Amniotic stem cell (primary cell): Measurements from ENCODE around the gene DDX47.

ENCODE experiments used
- DNase-seq: peaks from one replicate; lab custom pipeline; 2025; lab: John Stamatoyannopoulos, UW

DDX47 gene

GRCh38 chr12:12813120-12814101 is at the start of gene DDX47:
Gene DDX47 (plus strand): TSS chr12:12813346. CDS start chr12:12813368, 22 bp downstream.
- DNase-seq, result peak; percentile 86

DNA sequence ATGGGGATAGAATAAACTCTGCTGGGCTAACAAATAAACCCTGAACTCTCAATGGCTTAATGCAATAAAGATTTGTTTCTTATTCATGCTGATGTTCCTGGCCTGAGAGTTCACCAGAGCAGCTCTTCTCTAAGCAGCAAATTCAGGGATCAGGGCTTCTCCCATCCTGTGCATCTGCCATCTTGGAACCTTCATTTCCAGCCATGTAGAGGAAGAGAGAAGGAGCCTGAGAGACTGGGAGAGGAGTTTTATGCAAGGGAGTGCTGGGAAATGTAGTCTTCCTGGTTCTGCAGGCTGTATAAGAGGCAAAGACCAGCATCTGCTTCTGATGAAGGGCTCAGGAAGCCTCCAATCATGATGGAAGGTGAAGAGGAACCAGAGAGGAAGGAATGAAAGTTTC is 48.3 kb upstream of the DDX47 start:
- no peak for DNase-seq

DNA sequence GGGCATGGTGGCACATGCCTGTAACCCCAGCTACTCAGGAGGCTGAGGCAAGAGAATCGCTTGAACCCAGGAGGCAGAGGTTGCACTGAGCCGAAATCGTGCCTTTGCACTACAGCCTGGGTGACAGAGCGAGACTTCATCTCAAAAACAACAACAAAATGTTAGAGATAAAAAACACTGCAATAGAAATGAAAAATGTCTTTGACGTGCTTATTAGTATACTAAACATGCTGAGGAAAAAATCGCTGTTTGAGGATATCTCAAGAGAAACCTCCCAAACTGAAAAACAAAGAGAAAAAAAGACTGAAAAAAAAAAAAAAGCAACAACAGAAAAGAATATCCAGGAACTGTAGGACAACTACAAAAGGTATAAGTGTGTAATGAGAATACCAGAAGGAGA is 42.9 kb upstream of the DDX47 start:
- DNase-seq, result no peak

GRCh38 chr12:12774791-12775190 is 38.4 kb upstream of the DDX47 start:
- DNase-seq, result no peak

- no peak for DNase-seq
These were observed 36.9 kb upstream of the DDX47 start for GRCh38 chr12:12776261-12776660.

GRCh38 chr12:12777092-12777491 is 36.1 kb upstream of the DDX47 start:
- no peak for DNase-seq

DNA sequence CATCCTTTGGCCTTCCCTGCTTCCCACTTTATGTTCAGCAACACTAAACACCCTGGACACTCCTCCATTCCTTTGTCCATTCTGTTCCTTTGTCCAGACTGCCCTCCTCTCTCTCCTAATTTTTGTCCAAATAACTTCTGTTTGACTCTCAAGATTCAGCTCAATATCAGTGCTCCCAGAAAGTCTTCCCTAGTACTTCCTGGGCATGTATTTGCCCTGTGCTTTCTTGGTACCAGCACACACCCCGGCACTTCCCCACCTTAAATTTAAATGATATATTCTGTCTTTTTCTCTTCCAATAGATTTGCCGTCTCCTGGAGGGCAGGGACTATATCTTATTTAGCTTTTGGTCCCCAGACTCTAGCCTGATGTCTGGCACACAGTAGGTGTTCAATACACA is 34.1 kb upstream of the DDX47 start:
- no peak for DNase-seq

DNA sequence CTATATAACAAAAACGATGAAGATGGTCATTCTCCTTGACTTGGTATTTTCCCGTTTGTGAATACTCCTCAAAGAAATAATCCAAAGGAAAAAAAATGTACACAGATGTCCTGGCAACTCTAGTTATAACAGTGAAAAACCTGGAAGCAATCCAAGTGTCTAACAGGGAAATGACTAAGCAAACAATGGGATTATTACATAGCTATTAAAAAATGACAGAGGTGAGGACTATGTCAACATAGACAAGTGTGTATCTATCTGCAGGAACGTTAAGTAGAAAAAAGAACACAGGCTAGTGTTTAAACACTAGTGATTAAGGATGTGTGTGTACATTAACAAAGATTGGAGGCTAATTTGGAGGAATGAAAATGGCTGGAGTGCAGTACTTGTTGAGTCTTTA is 33.6 kb upstream of the DDX47 start:
- DNase-seq, result no peak

DNA sequence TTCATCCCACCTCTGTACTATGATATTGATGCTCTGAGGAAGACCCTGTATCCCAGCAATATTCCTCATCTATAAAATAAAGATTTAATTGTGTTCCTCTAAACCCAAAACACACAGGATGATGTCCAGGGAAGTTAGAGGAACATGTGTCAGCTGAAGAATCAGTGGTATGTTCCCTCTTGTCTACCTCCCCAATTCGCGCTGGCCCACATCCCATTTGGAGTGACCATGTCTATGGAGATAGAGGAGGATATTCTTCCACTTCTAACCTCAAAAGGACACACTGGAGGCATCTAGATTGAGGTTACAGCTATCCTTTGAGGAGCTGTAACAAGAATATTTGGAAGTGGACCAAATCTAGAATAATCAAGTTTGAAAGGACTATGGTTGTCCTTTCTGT is 29.0 kb upstream of the DDX47 start:
- no peak for DNase-seq

GRCh38 chr12:12784911-12785814 is 28.0 kb upstream of the DDX47 start, which contains the start of gene APOLD1:
Gene APOLD1 (plus strand): TSS chr12:12785659. CDS start chr12:12785692, 33 bp downstream.
- DNase-seq, result no peak

DNA sequence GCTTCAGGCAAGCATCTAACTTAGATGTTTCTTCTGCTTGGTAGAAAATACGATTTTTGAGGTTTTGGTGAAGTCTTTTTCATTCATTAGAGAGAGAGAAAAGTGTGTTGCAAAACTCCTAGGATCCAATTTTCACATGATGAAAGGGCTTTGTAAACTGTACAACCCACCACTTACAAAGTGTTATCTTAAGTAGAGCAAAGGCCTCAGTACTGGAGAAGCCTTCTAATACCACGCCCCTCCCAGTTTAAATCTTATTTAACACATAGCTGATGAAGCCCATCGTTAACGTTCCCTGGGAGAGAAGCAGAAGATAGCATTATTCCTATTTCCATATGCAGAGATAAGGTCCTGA is 26.8 kb upstream of the DDX47 start:
- no peak for DNase-seq

DNA sequence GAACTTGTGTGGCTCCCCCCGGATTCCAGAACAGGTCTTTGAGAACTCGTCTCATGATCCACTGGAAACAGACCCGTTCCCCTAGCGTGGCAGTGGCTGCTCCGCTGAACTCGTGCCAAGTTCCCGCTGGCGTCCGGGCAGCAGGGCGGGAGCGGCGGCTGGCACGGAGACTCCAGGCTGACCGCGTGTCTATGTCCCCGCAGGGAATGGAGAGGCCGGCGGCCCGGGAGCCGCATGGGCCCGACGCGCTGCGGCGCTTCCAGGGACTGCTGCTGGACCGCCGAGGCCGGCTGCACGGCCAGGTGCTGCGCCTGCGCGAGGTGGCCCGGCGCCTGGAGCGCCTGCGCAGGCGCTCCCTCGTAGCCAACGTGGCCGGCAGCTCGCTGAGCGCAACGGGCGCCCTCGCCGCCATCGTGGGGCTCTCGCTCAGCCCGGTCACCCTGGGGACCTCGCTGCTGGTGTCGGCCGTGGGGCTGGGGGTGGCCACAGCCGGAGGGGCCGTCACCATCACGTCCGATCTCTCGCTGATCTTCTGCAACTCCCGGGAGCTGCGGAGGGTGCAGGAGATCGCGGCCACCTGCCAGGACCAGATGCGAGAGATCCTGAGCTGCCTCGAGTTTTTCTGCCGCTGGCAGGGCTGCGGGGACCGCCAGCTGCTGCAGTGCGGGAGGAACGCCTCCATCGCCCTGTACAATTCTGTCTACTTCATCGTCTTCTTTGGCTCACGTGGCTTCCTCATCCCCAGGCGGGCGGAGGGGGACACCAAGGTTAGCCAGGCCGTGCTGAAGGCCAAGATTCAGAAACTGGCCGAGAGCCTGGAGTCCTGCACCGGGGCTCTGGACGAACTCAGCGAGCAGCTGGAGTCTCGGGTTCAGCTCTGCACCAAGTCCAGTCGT is 26.2 kb upstream of the DDX47 start:
- peak; percentile 24 for DNase-seq

DNA sequence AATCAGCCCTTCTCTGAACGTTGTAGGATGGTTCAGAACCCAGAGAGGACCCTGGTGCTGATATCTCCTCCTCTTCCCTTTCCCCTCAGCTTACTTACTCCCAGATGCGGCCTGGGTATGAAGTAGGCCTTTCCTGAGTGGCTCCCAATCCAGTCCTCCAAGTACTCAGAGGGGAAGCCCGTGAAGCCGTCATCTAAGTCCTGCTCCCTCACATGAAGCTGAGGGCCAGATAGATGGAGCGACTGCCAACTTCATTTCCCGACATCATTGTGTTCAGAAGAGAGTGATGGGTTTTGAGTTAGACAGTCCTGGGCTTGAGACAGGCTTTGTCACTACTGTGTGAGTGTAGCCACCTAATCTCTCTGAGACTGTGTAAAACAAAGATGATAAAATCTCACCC is 25.0 kb upstream of the DDX47 start:
- DNase-seq, result no peak

DNA sequence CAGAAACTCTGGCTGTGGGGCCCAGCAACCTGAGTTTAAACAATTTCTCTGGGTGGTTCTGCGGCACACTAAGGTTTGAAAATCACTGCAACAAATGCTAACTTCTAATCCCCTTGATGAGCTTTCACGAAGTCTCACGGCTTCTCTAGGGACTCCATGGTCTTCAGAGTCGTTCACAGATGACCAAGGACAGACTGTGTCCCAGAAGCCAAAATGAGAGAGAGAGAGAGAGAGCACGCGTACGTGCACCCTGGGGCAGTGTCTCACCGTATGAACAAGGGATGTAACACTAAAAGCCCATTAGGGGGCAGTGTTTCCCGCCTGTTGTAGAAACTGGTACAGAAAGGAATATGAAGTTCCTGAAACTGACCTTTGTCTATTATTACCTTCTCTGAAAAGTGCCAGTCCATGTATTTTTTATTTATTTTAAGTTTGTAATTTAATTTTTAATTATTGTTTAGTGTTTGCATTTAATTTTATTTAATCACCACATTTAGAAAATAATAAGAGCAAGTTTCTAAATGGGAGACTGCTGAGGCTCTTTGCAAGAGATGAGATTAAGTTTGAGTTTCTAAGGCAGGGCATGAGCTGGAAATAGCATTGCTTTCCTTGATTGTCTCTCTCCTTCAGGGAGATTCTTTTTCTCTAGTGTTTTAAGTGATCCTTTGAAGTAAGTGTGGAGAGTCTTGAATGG is 24.3 kb upstream of the DDX47 start:
- peak; percentile 67 for DNase-seq

- DNase-seq, result no peak
These were observed 22.2 kb upstream of the DDX47 start for GRCh38 chr12:12790956-12791355.

DNA sequence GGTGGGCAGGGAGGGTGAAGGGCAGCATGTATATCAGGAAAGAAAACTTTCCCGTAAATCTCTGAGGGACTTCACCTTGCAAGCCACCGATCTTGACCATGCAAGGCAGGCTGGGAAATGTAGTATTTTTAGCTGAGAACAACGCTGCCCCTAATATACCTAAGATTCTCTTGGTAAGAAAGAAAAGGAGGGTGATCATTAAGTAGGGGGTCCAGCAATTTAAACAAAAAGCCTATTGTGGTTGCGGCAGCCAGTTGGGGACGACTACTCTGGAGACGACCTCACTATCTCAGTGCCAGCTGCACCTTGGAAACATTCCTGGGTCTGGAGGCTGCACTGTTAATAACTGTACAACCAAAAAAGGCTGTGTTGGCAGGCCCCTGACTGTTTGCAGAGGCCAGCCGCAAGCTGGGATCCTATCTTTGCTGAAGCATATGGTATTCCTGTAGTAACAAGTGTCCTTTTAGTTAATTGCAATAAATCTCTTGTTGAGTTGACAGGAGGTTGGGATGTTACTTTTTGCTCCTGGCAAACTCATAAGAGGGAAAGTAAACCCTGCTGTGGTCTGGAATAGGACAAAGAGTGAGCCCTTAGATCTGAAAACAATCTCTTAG is 21.3 kb upstream of the DDX47 start:
- DNase-seq, result no peak

GRCh38 chr12:12792421-12792820 is 20.7 kb upstream of the DDX47 start:
- DNase-seq, result no peak

DNA sequence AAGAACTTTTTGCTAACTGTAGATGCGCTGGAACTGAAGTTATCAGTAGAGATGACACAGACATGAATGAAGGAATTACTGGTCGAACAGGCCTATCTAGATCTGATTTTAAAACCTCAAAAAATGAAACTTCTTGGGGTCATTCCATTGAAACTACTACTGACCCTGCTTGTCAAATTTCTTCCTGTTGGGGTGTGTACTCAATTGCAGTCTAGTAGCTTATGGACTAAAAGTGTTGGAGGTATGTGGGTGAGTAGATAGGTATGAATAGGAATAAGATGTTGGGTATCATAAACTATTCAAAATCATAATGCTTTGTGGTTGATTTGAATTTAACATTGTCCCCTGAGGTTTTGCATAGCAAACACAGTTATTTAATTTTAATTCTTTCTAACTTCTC is 18.5 kb upstream of the DDX47 start:
- no peak for DNase-seq

DNA sequence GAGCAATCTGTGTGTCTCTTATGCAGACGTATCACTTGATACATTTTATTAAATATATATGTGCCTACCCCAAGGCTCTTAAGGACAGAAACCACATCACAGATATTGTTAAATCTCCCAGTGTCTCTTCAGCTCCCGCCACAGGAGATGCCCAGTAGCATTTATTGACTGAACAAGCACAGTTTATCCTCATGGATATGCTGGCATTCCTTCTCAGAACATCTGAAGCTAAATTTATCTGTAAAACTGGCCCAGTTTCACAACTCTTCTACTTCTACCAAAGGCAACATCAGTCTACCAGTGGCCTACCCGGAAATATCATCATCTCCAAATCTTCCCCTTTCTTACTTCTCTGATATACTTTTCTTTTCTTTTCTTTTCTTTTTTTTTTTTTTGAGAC is 17.0 kb upstream of the DDX47 start:
- DNase-seq, result no peak

GRCh38 chr12:12796928-12797793 is 16.0 kb upstream of the DDX47 start:
- DNase-seq, result no peak
